Right lobe of liver (tissue), 4 donors: ENCODE results near the gene ADAMTS3.

Source experiments
- POLR2A ChIP-seq: fragments of 450-650 bp; IDR thresholded peaks from one replicate; pipeline ENCODE4 v1.6.1; 2017; ENCODE audit warnings: antibody characterized with exemption, mild to moderate bottlenecking
- TF ChIP-seq, protein P1 (sequence below), 4 donors: fragments of 200-600 bp in 3 of 4; fragments of 450-650 bp in 1 of 4; IDR thresholded peaks; one replicate each; pipeline versions ENCODE4 v1.5.1 to v1.8.0; 2016 to 2022; ENCODE audit warnings: antibody characterized with exemption in 4 of 4, mild to moderate bottlenecking in 2 of 4
- donor health status: DM: no; HTN: no; CAD: no.
- donor health status: DM: no; HTN: no; CAD: no.
- donor health status: DM: no; HTN: yes; CAD: no.

DNA sequence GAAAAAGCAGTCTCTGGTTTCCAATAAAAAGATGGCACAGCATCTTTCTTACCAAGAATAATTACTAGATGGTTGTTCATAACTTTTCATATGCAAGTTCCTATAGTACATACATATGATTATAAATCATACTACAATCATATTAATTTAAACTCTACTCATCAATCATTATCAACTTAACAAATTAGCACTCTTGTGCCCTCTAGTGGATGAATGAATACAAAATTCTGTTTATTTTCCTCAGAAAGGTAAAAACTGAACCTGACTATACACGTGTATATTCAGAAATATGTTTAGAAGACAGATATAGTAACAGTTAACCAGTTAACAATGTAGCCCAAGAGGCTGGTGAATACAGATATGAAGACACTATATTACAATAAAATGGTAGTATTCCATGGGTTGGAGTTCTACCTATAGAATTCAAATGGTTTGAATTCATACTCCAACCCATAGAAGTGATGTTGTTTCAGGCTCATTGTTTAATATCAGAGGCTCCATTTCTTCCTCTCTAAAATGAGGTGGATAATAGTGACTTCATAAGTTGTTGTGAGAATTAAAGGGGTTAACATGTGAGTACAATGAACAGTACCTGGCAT, 100.0 kb downstream of the ADAMTS3 start:
- TF ChIP-seq, protein P1, sequence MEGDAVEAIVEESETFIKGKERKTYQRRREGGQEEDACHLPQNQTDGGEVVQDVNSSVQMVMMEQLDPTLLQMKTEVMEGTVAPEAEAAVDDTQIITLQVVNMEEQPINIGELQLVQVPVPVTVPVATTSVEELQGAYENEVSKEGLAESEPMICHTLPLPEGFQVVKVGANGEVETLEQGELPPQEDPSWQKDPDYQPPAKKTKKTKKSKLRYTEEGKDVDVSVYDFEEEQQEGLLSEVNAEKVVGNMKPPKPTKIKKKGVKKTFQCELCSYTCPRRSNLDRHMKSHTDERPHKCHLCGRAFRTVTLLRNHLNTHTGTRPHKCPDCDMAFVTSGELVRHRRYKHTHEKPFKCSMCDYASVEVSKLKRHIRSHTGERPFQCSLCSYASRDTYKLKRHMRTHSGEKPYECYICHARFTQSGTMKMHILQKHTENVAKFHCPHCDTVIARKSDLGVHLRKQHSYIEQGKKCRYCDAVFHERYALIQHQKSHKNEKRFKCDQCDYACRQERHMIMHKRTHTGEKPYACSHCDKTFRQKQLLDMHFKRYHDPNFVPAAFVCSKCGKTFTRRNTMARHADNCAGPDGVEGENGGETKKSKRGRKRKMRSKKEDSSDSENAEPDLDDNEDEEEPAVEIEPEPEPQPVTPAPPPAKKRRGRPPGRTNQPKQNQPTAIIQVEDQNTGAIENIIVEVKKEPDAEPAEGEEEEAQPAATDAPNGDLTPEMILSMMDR (IDR thresholded peaks at IDR 0.05) = peak; percentile 29 to 66 (median 64)
- TF ChIP-seq POLR2A = no peak
